Neural cell (in vitro differentiated cells): ENCODE measurements around the gene TRIM2. TPM values are rescaled to one million over a fixed set of nuclear protein-coding genes. Genes with fewer than 3 reads are reported as not detected.

Experiments
- H2AFZ ChIP-seq: fragments of 200-600, 300-800 bp; sonication (generic), shearing (Covaris generic); 2 replicates; pipeline ENCODE4 v1.6.0; 2014; ENCODE audit warnings: low read depth, mild to moderate bottlenecking, antibody characterized with exemption, low read length, moderate library complexity
- H3F3A ChIP-seq: fragments of 200-600 bp; shearing (Covaris generic); 2 replicates; pipeline ENCODE4 v1.6.1; 2016; ENCODE audit warnings: mild to moderate bottlenecking, moderate library complexity, mixed read lengths, antibody characterized with exemption, low read length; ENCODE audit not compliant: insufficient read depth, poor library complexity, severe bottlenecking
- H3K27ac ChIP-seq: fragments of 200-600, 300-800 bp; sonication (generic), shearing (Covaris generic); 2 replicates; pipeline ENCODE4 v1.5.1; 2014; ENCODE audit warnings: mild to moderate bottlenecking, low read length, moderate library complexity
- H3K27me3 ChIP-seq: fragments of 300-800, 200-600 bp; sonication (generic), shearing (Covaris generic); 2 replicates; pipeline ENCODE4 v1.6.0; 2014; ENCODE audit warnings: mild to moderate bottlenecking, low read depth, low read length, moderate library complexity; ENCODE audit not compliant: insufficient read depth
- H3K36me3 ChIP-seq: fragments of 300-800, 200-600 bp; sonication (generic), shearing (Covaris generic); 2 replicates; pipeline ENCODE4 v1.5.1; 2014; ENCODE audit warnings: mild to moderate bottlenecking, antibody characterized with exemption, low read length, moderate library complexity; ENCODE audit not compliant: insufficient read depth
- H3K4me2 ChIP-seq: fragments of 300-800, 200-600 bp; sonication (generic), shearing (Covaris generic); 2 replicates; pipeline ENCODE4 v1.6.0; 2014; ENCODE audit warnings: mild to moderate bottlenecking, low read length
- H3K4me3 ChIP-seq: fragments of 300-800, 200-600 bp; sonication (generic), shearing (Covaris generic); 2 replicates; pipeline ENCODE4 v1.5.1; 2014; ENCODE audit warnings: mild to moderate bottlenecking, low read length, moderate library complexity
- H3K79me2 ChIP-seq: fragments of 200-600 bp; shearing (Covaris generic); replicated peaks from 2 replicates; pipeline ENCODE4 v1.6.0; 2014; ENCODE audit warnings: mild to moderate bottlenecking, low read length, moderate library complexity; ENCODE audit not compliant: insufficient read depth
- H3K9ac ChIP-seq: fragments of 300-800, 200-600 bp; sonication (generic), shearing (Covaris generic); 2 replicates; pipeline ENCODE4 v1.6.1; 2016; ENCODE audit warnings: mild to moderate bottlenecking, low read length, mixed read lengths
- H3K9me2 ChIP-seq: fragments of 200-600 bp; shearing (Covaris generic); 2 replicates; pipeline ENCODE4 v1.6.1; 2016; ENCODE audit warnings: mild to moderate bottlenecking, low read length, mixed read lengths; ENCODE audit not compliant: insufficient read depth
- H3K9me3 ChIP-seq: fragments of 200-600, 300-800 bp; sonication (generic), shearing (Covaris generic); 2 replicates; pipeline ENCODE4 v1.6.1; 2016; ENCODE audit warnings: mild to moderate bottlenecking, mixed run types, low read length, moderate library complexity, mixed read lengths
- H4K20me1 ChIP-seq: fragments of 200-600 bp; shearing (Covaris generic); 2 replicates; pipeline ENCODE4 v1.6.1; 2016; ENCODE audit warnings: mild to moderate bottlenecking, mixed run types; ENCODE audit not compliant: insufficient read depth
- CTCF ChIP-seq: fragments of 450-650 bp; IDR thresholded peaks from 2 replicates; pipeline ENCODE4 v1.5.1; 2014; ENCODE audit warnings: antibody characterized with exemption, mild to moderate bottlenecking, moderate library complexity; ENCODE audit not compliant: poor library complexity, severe bottlenecking
- EZH2 ChIP-seq: fragments of 200-600, 300-800 bp; shearing (Covaris generic), sonication (generic); IDR thresholded peaks from 2 replicates; pipeline ENCODE4 v1.6.1; 2014; ENCODE audit warnings: antibody characterized with exemption, low read length, borderline replicate concordance, mild to moderate bottlenecking; ENCODE audit not compliant: insufficient read depth, poor library complexity, severe bottlenecking
- RAD21 ChIP-seq: fragments of 450-650 bp; conservative IDR thresholded peaks from 2 replicates; pipeline ENCODE4 v1.6.1; 2014; ENCODE audit warnings: antibody characterized with exemption, mild to moderate bottlenecking, moderate library complexity
- REST ChIP-seq: IDR thresholded peaks from 2 replicates; pipeline ENCODE4 v1.6.1; 2012; ENCODE audit warnings: borderline replicate concordance
- SMC3 ChIP-seq: fragments of 450-650 bp; conservative IDR thresholded peaks from 2 replicates; pipeline ENCODE4 v1.6.1; 2014; ENCODE audit warnings: antibody characterized with exemption, mild to moderate bottlenecking, moderate library complexity; ENCODE audit not compliant: poor library complexity
- polyA plus RNA-seq: library from polyadenylated mRNA; depleted of rRNA; stranded (reverse); fragments of >200 nt; gene quantifications from 2 replicates; pipeline ENCODE4 v1.2.3, GENCODE V29; 2014

TRIM2 gene
- polyA plus RNA-seq, 1 donor from 2014 or later = 261 TPM

DNA sequence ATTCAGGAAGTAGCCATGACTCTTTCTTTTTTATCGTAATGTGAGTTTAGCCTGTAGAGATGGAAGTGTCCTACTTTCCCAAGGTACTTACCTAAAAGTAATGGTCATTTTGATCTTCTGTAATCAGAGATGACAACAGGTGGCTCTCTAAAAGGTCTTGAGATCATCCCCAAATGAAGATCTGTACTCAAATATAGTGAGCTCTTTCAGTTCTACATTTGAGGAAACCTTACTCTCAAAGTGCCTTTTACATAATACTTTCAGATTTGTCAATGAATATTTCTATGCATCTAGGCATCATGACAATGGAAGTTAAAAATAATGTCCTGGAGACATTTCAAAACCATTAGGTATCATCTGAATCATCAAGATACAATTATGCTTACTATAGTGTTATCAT is 123.0 kb downstream of the TRIM2 start:
- Histone ChIP-seq H3K36me3 (peaks cover 14% of the 10 kb centered on the region), H3K9ac (no peak overlapping the region), H3K4me2 (no peak overlapping the region), H3K27me3 (no peaks in the 10 kb centered on the region), H3F3A (no peaks in the 10 kb centered on the region), H3K4me3 (no peak overlapping the region), H3K9me2 (no peaks in the 10 kb centered on the region), H2AFZ (no peak overlapping the region), H3K27ac (no peak overlapping the region), H3K79me2 (peaks cover 9% of the 10 kb centered on the region), H3K9me3 (no peaks in the 10 kb centered on the region), H4K20me1 (no peaks in the 10 kb centered on the region)
- TF ChIP-seq CTCF (no peak), REST (no peak), EZH2 (no peak)

DNA sequence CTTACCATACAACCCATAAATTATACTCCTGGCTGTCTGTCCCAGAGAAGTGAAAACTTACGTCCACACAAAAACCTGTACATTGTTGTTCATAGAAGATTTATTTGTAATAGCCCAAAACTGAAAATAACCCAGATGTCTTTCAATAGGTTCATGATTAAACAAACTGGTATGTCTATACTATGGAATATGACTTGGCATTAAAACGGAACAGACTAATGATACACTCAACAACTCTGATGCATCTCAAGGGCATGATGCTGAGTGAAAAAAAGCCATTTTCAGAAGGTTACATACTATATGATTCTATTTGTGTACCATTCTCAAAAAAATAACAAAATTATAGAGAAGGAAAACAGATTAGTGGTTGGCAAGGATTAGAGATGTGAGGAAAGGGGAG is 128.7 kb downstream of the TRIM2 start:
- H3K27me3 ChIP-seq = no peaks in the 10 kb centered on the region
- H3K9me2 ChIP-seq = no peaks in the 10 kb centered on the region
- H3F3A ChIP-seq = no peaks in the 10 kb centered on the region
- TF ChIP-seq REST (no peak), EZH2 (no peak), SMC3 (no peak), CTCF (no peak), RAD21 (no peak)
- H4K20me1 ChIP-seq = no peaks in the 10 kb centered on the region
- H3K9me3 ChIP-seq = no peaks in the 10 kb centered on the region
- no peak overlapping the region for H3K27ac ChIP-seq
- H3K4me2 ChIP-seq = no peak overlapping the region
- no peak overlapping the region for H3K4me3 ChIP-seq
- H3K79me2 ChIP-seq = peaks cover 4% of the 10 kb centered on the region
- peaks cover 32% of the 10 kb centered on the region for H3K36me3 ChIP-seq
- H2AFZ ChIP-seq = no peak overlapping the region
- no peak overlapping the region for H3K9ac ChIP-seq
